ENCODE data around the gene YAF2.
"Not testable (repeated sequence)": the region's sequence is repeated elsewhere in the genome, so short reads cannot be mapped to it uniquely, and the experiment has no call there.

YAF2 gene

DNA sequence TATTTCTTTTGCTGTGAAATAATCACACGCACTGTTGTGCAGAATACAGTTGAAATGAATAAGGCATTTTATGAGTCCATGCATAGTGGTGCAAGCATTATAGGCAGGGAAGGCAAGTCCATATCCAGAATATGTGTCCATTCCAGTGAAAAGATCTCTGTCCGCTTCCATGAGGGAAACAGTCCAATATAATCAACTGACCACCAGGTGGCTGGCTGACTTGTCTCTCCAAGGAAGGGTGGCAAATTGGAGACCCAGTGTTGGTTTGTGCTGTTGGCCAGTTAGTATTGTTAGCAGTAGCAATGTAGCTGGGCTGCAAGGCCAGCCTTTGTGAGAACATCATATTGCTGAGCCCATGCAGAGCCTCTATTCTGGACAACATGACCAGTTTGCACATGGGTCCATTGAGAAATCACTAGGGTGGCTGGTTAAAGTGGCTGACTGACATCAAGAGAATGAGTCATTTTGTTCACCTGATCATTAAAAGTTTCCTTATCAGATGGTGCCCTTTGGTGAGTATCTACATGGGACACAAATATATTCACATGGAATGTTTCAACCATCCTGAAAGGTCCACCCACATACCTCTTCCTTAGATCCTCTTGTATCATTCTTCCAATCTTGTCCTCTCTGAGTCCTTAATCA, 17.3 kb upstream of the YAF2 start:
- no peak for DNase-seq (ENCODE audit: low spot score)

DNA sequence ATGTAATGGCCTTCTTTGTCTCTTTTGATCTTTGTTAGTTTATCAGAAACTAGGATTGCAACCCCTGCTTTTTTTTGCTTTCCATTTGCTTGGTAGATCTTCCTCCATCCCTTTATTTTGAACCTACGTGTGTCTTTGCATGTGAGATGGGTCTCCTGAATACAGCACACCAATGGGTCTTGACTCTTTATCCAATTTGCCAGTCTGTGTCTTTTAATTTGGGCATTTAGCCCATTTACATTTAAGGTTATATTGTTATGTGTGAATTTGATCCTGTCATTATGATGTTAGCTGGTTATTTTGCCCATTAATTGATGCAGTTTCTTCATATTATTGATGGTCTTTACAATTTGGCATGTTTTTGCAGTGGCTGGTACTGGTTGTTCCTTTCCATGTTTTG, 14.6 kb upstream of the YAF2 start:
- not testable (repeated sequence) for DNase-seq (ENCODE audit: low spot score)

DNA sequence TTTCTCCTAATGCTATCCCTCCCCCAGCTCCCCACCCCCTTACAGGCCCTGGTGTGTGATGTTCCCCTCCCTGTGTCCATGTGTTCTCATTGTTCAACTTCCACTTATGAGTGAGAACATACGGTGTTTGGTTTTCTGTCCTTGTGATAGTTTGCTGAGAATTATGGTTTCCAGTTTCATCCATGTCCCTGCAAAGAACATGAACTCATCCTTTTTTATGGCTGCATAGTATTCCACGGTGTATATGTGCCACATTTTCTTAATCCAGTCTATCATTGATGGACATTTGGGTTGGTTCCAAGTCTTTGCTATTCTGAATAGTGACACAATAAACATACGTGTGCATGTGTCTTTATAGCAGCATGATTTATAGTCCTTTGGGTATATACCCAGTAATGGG, 11.0 kb upstream of the YAF2 start:
- not testable (repeated sequence) for DNase-seq (ENCODE audit: low spot score)

DNA sequence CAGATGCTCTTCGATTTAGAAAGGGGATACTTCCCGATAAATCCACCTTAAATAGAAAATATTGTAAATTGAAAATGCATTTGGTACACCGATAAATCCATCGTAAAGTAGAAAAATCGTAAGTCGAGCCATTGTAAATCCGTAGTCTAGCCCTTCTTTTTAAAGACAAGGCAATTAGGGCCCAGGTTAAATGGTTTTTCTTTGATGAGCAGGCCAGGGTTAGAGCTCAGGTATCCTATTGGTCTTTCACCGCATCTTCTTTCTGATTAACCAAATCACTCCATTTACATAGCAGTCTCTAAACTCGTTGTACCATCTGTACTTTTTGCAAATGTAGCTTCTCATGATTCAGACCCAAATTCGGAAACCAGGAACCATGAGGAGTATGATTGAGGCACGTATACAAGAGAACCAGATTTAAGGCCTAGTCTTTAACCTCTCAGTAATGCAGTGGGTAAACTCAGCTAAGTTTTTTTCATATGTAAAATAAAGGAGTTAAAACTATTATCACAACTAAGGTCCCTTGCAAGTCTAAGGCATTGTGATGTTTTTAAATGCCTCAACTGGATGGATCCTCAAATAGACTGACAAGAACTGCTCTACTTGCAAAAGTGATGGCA, 2.2 kb upstream of the YAF2 start:
- no peak for DNase-seq (ENCODE audit: low spot score)

DNA sequence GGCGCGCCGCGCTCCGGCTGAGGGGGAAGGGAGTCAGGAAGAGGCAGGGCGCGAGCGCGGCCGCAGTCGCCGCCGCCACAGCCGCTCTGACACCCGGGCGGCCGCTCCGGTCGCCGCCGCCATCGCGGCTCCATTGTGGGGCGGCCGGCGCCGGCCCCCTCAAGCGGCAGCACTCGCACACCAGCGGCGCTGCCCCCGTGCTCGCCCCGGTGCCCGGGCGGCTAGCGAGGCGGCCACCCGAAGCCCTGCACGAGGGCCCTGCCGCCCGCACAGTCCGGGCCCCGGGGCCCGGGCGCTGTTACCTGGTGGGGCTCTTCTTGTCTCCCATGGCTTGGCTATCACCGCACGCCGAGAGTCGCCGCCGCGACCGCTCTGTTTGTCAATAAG, 202 bp downstream of the YAF2 start:
- no peak for DNase-seq (ENCODE audit: low spot score)

DNA sequence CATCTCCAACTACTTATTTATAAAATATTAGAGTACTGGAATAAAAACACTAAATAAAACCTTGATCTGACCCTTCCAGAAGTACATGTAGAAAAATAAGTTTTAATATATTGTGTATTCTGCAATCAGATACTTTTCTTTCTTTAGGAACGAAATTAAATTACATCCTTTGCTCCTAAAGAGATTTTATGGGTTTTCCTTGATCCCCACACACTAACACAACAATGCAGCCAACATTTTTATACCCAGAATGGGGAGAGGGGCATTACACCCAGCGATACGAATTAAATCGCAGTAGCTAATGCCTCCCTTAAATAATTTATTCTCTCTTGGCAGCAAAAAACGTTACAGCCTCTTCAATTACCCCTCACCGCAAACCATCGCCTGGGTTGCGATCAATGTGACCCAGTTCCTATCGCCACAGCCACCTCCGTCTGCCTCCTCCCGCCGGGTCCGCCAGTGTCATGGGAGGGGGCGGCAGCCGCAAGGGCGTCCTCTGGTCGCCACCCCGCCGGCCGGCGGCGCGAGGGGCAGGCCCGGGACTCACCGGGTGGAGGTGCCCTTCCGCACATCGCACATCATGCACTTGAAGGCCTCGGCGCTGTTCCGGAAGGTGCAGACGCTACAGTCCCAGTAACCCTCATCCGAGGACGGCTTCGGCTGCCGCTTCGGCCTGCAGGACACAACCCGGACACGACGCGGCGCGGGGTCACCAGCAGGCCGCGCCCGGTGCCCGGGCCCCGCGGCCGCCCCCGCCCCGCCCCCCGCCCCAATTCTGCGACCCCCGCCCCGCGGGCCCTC, 796 bp downstream of the YAF2 start:
- peak; percentile 70 for DNase-seq (ENCODE audit: low spot score)

DNA sequence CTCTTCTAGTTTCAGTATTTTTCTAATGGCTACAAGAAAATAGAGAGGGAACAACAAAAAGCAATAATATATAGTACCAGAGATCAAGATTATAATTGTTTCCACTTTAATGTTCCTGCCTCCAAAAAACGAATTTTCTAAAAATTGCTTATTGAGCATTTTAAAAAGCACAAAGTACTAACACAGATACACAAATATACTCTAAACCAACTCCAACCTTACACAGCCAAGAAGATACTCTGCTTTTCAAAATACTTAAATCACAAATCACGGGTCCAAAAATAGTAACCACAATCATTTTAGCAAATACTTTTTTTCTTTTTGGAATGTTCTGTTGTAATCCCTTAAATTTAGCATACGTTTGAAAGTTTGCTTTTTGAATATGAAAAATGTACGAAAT, 2.0 kb downstream of the YAF2 start:
- peak; percentile 26 for DNase-seq (ENCODE audit: low spot score)

DNA sequence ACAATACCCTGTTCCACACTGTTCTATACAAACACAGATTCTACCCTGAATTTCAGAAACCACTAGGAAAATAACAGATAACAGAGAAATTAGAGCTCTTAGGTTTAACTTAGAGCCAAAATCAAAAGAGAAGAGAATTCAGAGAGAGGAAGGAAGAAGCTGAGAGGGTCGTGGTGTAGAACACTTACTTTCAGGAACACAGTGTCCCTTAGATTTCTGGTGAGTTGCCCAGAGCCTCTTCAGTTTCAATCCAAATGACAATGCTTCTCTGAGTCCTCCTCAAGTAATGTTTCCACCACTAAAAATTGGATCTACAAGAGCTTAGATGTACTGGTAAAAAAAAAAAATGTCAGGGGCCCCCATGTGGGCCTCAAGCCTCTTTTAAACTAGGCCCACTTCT, 2.6 kb downstream of the YAF2 start:
- DNase-seq (ENCODE audit: low spot score) = no peak

DNA sequence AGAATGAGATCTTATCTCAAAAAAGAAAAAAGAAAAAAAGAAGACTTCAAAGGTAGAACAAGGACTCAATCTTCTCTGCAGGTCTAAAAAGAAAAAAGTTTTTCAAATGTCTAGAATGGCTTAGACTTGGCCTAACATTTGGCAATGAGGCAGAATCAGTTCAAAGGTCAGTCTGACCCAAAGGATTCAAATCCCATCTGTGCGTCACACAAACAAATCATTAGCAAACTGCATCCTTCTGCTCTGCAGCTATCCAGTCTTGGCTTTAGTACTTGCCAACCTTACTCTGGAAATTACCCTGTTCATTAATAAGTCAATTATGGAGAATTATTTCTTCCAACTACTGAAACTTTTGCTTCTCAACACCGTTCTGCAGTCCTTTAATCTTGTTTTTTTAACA, 3.1 kb downstream of the YAF2 start:
- DNase-seq (ENCODE audit: low spot score) = no peak

DNA sequence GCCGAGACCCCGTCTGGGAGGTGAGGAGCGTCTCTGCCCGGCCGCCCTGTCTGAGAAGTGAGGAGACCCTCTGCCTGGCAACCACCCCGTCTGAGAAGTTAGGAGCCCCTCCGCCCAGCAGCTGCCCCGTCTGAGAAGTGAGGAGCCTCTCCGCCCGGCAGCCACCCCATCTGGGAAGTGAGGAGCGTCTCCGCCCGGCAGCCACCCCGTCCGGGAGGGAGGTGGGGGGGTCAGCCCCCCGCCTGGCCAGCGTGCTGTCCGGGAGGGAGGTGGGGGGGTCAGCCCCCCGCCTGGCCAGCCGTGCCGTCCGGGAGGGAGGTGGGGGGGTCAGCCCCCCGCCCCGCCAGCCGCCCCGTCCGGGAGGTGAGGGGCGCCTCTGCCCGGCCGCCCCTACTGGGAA, 10.5 kb downstream of the YAF2 start:
- not testable (repeated sequence) for DNase-seq (ENCODE audit: low spot score)

DNA sequence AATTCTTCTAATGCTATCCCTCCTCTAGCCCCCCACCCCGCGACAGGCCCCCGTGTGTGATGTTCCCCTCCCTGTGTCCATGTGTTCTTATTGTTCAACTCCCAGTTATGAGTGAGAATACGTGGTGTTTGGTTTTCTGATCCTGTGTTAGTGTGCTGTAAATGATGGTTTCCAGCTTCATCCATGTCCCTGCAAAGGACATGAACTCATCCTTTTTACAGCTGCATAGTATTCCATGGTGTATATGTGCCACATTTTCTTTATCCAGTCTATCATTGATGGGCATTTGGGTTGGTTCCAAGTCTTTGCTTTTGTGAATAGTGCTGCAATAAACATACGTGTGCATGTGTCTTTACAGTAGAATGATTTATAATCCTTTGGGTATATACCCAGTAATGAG, 13.5 kb downstream of the YAF2 start:
- DNase-seq (ENCODE audit: low spot score) = not testable (repeated sequence)

DNA sequence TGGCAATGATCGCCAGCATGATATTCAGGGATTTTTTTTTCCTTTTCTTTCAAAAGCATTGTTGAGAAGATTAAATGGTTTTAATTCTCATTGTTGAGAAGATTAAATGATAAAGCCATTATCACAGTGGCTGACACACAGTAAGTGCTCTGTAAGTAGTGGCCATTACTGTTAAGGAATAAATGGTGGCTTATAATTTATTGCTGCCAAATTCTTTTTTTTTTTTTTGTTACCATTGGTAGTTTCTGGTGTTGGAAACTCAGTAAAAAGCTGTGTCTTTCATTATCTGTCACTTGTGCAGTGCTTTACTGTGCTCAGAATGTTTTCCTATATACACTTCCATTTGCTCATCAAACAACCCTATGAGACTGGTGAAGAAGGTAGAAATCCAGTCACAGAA, 15.3 kb downstream of the YAF2 start:
- DNase-seq (ENCODE audit: low spot score) = no peak

DNA sequence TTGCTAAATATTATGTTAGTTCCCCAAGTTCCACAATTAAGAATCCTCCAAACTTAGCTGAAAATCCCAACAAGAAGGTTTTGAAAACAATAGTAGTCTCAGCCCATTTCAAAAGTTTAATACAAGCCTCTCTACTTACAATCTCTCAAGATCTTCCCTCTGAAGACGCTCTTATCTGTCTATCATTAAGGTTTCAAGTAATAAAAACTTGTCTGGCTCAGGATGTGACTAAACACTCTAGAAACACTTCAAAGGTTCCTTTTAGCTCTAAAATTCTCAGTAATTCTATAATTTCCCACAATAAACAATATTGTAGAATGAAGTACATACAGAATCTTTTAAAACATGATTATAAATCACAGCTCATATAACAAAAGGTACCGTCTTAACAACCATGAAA, 16.3 kb downstream of the YAF2 start:
- no peak for DNase-seq (ENCODE audit: low spot score)

DNA sequence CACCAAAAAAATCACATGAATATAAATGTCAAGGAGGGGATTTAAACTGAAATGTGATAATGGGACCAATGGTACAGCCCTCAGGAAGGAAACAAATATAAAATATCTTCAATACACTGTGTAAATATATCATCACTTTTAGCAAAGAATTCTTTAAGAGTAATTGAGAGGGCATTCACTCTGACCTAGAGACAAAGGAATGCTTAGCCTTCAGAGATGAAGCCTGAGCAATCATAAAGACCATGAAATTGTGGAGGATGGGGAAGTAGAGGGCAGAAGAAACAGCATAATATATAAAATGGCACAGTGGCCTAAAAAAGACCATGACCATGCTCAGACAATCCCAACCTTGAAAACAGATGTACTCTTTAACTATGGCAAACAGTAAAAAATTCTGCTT, 20.4 kb downstream of the YAF2 start:
- peak; percentile 14 for DNase-seq (ENCODE audit: low spot score)

DNA sequence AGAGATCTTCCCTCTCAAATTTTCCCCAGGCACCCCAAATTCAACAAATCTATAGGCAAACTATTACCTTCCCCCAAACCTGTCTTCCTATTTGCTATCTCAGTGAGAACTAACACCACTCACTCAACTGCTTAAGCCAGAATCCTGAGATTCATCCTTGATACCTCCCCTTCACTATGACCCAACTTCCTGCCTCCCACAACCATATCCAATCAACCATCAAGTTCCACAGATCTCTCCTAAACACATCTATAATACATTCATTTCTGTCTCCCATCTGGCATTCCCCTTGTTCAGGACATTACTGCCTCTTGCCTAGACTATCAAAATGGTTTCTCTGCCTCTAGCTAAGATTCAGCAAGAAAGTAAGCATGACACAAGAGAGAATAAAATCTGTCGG, 21.3 kb downstream of the YAF2 start:
- DNase-seq (ENCODE audit: low spot score) = no peak

DNA sequence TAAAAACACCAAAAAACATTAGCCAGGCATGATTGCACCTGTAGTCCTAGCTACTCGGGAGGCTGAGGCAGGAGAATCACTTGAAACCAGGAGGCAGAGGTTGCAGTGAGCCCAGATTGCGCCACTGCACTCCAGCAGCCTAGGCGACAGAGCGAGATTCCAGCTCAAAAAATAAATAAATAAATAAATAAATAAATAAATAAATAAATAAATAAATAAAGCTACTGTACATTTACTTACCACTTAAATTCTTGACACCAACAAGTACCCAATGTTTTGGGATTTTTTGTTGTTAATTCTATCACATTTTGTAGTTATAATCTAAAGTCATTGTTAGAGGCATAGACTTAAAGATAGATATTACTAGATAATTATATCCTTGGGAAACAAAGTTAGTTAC, 22.3 kb downstream of the YAF2 start:
- not testable (repeated sequence) for DNase-seq (ENCODE audit: low spot score)

DNA sequence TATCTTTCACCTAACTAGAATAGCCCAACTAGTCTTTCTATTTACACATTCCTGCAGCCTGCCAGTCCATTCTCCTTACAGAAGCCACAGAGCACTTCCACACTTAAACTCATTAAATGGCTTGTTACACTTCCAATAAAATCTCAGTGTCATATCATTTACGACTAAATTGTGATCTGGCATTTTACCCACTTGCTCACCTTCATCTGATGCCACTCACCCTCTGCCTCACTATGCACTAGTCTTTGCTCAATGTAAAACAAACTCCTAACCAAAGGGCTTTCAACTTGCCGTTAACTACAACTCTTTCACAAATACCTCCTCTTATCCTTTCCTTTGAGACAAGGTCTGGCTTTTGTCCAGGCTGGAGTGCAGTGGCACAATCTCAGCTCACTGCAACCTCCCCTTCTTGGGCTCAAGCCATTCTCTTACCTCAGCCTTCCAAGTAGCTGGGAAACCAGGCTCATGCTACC, 24.1 kb downstream of the YAF2 start:
- no peak for DNase-seq (ENCODE audit: low spot score)

DNA sequence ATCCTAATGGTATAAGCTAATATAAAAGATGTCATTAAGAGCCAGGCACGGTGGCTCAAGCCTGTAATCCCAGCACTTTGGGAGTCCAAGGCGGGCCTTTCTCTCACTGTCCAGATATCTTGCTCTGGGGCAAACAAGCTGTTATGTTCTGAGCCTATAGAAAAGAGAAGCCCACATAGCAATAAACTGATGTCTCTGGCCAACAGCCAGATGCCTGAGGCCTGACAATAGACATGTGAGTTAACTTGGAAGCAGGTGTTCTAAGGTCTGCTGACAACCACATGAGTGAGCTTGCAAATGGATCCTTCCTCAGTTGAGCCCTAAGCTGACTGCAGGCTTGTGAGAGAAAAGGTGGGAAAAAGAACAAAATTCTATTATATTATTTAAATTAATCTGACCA, 25.0 kb downstream of the YAF2 start:
- DNase-seq (ENCODE audit: low spot score) = no peak

DNA sequence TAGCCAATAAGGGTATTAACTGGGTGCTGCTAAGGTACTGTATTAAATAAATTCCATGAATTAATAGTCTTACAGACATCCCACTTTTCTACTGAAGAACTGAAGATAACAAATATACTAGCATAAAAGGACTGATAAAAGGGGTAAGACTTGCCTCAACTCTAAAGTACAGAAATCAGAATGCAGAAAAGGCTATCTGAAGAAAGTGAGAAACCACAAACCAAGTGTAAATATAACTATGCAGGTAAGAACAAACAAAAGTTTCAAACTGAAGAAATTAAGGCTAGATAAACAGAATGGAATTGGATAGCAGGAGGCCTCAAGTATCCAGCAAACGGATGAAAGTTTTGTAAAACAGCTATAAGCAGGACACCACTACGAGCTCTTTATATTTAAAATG, 29.5 kb downstream of the YAF2 start:
- DNase-seq (ENCODE audit: low spot score) = no peak

DNA sequence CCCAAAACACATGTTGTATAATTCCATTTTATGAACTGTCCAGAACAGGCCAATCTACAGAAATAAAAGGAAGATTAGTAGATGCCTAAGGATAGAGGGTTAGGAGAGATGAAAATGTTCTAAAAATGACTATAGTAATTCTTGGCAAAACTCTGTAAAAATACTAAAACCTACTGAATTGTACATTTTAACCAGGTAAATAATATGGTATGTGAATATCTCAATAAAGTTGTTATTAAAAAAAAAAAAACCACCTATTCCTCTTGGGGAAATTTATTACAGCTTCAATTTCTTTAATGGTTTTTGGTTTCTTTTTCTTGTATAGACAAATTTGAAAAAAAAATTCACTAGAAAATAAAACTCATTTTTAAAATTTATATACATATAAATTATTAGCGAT, 33.2 kb downstream of the YAF2 start:
- no peak for DNase-seq (ENCODE audit: low spot score)

DNA sequence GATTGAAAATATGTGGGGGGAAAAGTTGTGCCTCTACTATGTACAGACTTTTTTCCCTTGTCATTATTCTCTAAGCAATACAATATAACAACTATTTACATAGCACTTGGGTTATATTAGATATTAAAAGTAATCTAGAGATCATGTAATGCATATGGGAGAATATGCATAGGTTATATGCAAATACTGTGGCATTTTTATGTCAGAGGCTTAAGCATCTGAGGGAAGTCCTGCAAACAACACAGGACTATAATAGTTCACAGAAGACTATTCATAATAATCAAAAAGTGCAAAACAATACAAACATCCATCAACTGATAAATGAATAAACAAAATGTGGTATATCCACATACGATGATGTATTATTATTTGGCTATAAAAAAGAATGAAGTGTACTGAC, 33.7 kb downstream of the YAF2 start:
- no peak for DNase-seq (ENCODE audit: low spot score)

DNA sequence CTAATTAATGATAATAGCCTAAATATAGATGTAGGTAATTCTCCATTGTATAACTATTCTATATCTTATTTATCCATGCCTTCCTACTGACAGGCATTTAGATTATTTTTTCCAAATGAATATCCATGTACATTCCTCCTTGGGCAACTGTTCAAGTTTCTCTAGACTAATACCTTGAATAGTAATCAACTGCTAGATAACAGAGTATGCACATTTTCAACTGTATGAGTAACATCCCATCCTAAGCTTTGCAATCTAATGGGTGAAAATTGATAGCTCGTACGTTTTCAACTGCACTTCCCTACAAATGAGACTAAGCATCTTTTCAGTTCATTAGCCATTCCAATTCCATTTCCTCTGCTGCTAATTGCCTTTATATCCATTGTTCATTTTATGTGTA, 37.0 kb downstream of the YAF2 start:
- no peak for DNase-seq (ENCODE audit: low spot score)

DNA sequence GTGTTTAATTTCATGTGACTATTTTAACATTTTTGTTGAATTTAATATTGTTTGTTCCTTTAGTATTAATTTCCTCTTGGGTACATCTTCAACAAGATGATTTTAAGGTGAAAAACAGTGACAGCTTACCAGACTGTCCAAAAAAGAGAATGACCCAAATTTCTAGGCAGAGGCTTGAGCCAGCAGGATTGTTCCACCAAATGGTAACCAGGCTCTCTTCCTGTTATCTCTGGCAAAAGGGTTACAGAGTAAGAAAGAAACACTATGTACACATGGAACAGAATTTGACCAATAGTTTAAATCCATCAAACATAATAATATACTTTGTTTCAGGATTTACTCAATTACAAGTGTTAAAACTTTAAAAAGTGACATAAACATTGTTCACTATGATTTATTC, 39.0 kb downstream of the YAF2 start:
- no peak for DNase-seq (ENCODE audit: low spot score)

Data from hepatic stellate cell (primary cell).